ENCODE results near the gene C11orf71. TPM values are rescaled to one million over a fixed set of nuclear protein-coding genes. Genes with fewer than 3 reads are reported as not detected.

Gene C11orf71
- total and polyA plus RNA-seq, 9 of the 15 experiments (the other 6 are each of a cell fraction or from before 2014, with no cell fraction given) = 2.9 to 15.1 (median 9.1) TPM

GRCh38 chr11:114400216-114400914, at the start of gene C11orf71, which contains the start of gene RBM7 (continued):
- no peak for TF ChIP-seq ETS2 (tag; IDR thresholded peaks at IDR 0.05; ENCODE audit: borderline replicate concordance, poor library complexity, severe bottlenecking)
- TF ChIP-seq ZFP36 (IDR thresholded peaks at IDR 0.05; ENCODE audit: low read depth, low read length, partially characterized antibody) = no peak
- TF ChIP-seq ZNF592 (IDR thresholded peaks at IDR 0.05) = peak; percentile 85; the same call in 1 of the 2 replicates
- TF ChIP-seq NFE2 (IDR thresholded peaks at IDR 0.05; ENCODE audit: low read depth) = peak; percentile 92
- no peak for TF ChIP-seq KLF1 (tag; IDR thresholded peaks at IDR 0.05)
- TF ChIP-seq HNRNPH1 (optimal IDR thresholded peaks at IDR 0.05; ENCODE audit: low read depth, low read length) = no peak
- peak; percentile 63 for TF ChIP-seq SP1 (CRISPR knock-in tag; IDR thresholded peaks at IDR 0.05)
- TF ChIP-seq TBP (optimal IDR thresholded peaks at IDR 0.05; ENCODE audit: low read depth, low read length) = peak; percentile 90
- no peak for TF ChIP-seq ZNF165 (CRISPR knock-in tag; IDR thresholded peaks at IDR 0.05; ENCODE audit: borderline replicate concordance)
- no peak for TF ChIP-seq ZKSCAN1 (IDR thresholded peaks at IDR 0.05; ENCODE audit: low read depth, low read length)
- peak in 1 of 2 experiments; percentile 87; a peak in 2 of 4 replicates for TF ChIP-seq SIN3A (IDR thresholded peaks at IDR 0.05; ENCODE audit: borderline replicate concordance in 2 of 2, control insufficient read depth in 1 of 2, low read depth in 2 of 2, low read length in 2 of 2)
- TF ChIP-seq, protein P1, sequence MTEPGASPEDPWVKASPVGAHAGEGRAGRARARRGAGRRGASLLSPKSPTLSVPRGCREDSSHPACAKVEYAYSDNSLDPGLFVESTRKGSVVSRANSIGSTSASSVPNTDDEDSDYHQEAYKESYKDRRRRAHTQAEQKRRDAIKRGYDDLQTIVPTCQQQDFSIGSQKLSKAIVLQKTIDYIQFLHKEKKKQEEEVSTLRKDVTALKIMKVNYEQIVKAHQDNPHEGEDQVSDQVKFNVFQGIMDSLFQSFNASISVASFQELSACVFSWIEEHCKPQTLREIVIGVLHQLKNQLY (CRISPR knock-in tag; conservative IDR thresholded peaks at IDR 0.05) = no peak
- no peak for TF ChIP-seq ARNT (IDR thresholded peaks at IDR 0.05)
- no peak for TF ChIP-seq ZNF699 (CRISPR knock-in tag; IDR thresholded peaks at IDR 0.05; ENCODE audit: insufficient replicate concordance)
- no peak for TF ChIP-seq NCOA2 (IDR thresholded peaks at IDR 0.05; ENCODE audit: partially characterized antibody in 2 of 2)
- no peak for TF ChIP-seq MCM7 (IDR thresholded peaks at IDR 0.05)
- no peak for TF ChIP-seq FOXA3 (CRISPR knock-in tag; conservative IDR thresholded peaks at IDR 0.05 in 1 of 2, IDR thresholded peaks at IDR 0.05 in 1 of 2)
- no peak for TF ChIP-seq IRF2 (CRISPR knock-in tag; IDR thresholded peaks at IDR 0.05)
- TF ChIP-seq FOXK1 (CRISPR knock-in tag; IDR thresholded peaks at IDR 0.05; ENCODE audit: borderline replicate concordance) = peak; percentile 63; the same call in 1 of the 2 replicates
- TF ChIP-seq, protein P2, sequence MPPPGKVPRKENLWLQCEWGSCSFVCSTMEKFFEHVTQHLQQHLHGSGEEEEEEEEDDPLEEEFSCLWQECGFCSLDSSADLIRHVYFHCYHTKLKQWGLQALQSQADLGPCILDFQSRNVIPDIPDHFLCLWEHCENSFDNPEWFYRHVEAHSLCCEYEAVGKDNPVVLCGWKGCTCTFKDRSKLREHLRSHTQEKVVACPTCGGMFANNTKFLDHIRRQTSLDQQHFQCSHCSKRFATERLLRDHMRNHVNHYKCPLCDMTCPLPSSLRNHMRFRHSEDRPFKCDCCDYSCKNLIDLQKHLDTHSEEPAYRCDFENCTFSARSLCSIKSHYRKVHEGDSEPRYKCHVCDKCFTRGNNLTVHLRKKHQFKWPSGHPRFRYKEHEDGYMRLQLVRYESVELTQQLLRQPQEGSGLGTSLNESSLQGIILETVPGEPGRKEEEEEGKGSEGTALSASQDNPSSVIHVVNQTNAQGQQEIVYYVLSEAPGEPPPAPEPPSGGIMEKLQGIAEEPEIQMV (tag; conservative IDR thresholded peaks at IDR 0.05; ENCODE audit: low read depth) = no peak; the same call in 1 of the 2 replicates
- no peak for TF ChIP-seq ZNF143 (CRISPR knock-in tag; IDR thresholded peaks at IDR 0.05)
- no peak for TF ChIP-seq KHSRP (IDR thresholded peaks at IDR 0.05)
- TF ChIP-seq MCM2 (IDR thresholded peaks at IDR 0.05; ENCODE audit: low read depth) = no peak
